Measurements from ENCODE around the gene TMEM59L. TPM values are rescaled to one million over a fixed set of nuclear protein-coding genes. Genes with fewer than 3 reads are reported as not detected.
A peak's percentile ranks its signal among the peaks of the same experiment; 100 is the strongest.

The TMEM59L gene
- total and polyA plus RNA-seq, 2 of the 4 experiments (the other 2 are of a cell fraction): under 0.01 to 5.9 TPM

- Histone ChIP-seq H2AK5ac (ENCODE audit: low read depth, low read length) (no peak overlapping the region), H3K4me3 (ENCODE audit: insufficient read depth, low read depth, low read length) (no peak overlapping the region), H2BK15ac (ENCODE audit: low read depth, low read length) (no peak overlapping the region), H2AK9ac (replicated peaks; ENCODE audit: low read depth, low read length, poor library complexity) (no peak overlapping the region), H2BK120ac (ENCODE audit: low read depth, low read length) (no peak overlapping the region), H3K9ac (ENCODE audit: low read depth, low read length) (no peak overlapping the region), H3K4ac (ENCODE audit: low read depth, low read length) (no peak overlapping the region), H3K23ac (ENCODE audit: low read depth, low read length) (no peak overlapping the region), H3K9me1 (ENCODE audit: insufficient read depth, low read length) (no peaks in the 10 kb centered on the region), H4K8ac (ENCODE audit: low read depth in 2 of 2, low read length in 2 of 2) (no peak overlapping the region), H4K20me1 (ENCODE audit: insufficient read depth, low read length) (no peaks in the 10 kb centered on the region; the same call in 1 of the 2 replicates), H2BK20ac (ENCODE audit: low read depth, low read length) (no peak overlapping the region), H3K27me3 (ENCODE audit: control insufficient read depth, insufficient read depth, low read length) (peaks cover 50% of the 10 kb centered on the region), H3K56ac (ENCODE audit: extremely low read depth, insufficient read depth, low read length) (no peak overlapping the region), H4K5ac (ENCODE audit: low read depth, low read length) (no peak overlapping the region), H3K79me1 (ENCODE audit: low read depth in 1 of 2, low read length in 2 of 2) (no peaks in the 10 kb centered on the region), H2BK5ac (ENCODE audit: low read depth, low read length, poor library complexity, severe bottlenecking) (no peak overlapping the region), H3K4me2 (ENCODE audit: low read depth, low read length) (peak overlapping the region; percentile 91; the same call in 1 of the 2 replicates), H2AFZ (replicated peaks; ENCODE audit: low read length, poor library complexity) (no peak overlapping the region), H3K4me1 (ENCODE audit: control insufficient read depth, insufficient read depth, low read length) (peaks cover 7% of the 10 kb centered on the region; the same call in 1 of the 2 replicates), H3K36me3 (ENCODE audit: control insufficient read depth, insufficient read depth, low read length) (no peaks in the 10 kb centered on the region), H3K27ac (ENCODE audit: insufficient read depth, low read length) (no peak overlapping the region), H3K14ac (replicated peaks; ENCODE audit: low read depth, low read length) (no peak overlapping the region), H4K91ac (ENCODE audit: insufficient read depth, low read depth, low read length) (no peak overlapping the region), H3K9me3 (ENCODE audit: control insufficient read depth, insufficient read depth, low read length) (peaks cover 4% of the 10 kb centered on the region; the same call in 1 of the 2 replicates), H3K18ac (ENCODE audit: low read depth, low read length) (no peak overlapping the region)
- in situ Hi-C loops (cut with MboI; ENCODE audit: low sequenced_read_pairs): no loop called here
- ChIA-PET CTCF (no interaction called here), POLR2A (ENCODE audit: unreplicated experiment) (no interaction called here)
- BruUV-seq (replicated peaks): no TSS peak
- TF ChIP-seq RCOR1 (IDR thresholded peaks at IDR 0.05; ENCODE audit: insufficient replicate concordance, low read length) (no peak), RFX5 (IDR thresholded peaks at IDR 0.05; ENCODE audit: low read depth, low read length) (no peak), MXI1 (IDR thresholded peaks at IDR 0.05; ENCODE audit: borderline replicate concordance, low read depth, low read length) (no peak), POLR2A (IDR thresholded peaks at IDR 0.05; ENCODE audit: low read depth, low read length) (no peak), NFE2L2 (IDR thresholded peaks at IDR 0.05; ENCODE audit: low read depth, low read length) (no peak), CTCF (conservative IDR thresholded peaks at IDR 0.05; ENCODE audit: low read depth, low read length) (no peak), RAD21 (IDR thresholded peaks at IDR 0.05; ENCODE audit: low read length) (no peak), BHLHE40 (IDR thresholded peaks at IDR 0.05; ENCODE audit: low read depth, low read length) (no peak), USF2 (IDR thresholded peaks at IDR 0.05; ENCODE audit: low read depth, low read length) (no peak), FOS (IDR thresholded peaks at IDR 0.05; ENCODE audit: low read depth, low read length) (no peak), CHD1 (IDR thresholded peaks at IDR 0.05; ENCODE audit: low read depth, low read length) (no peak), MAFK (IDR thresholded peaks at IDR 0.05; ENCODE audit: low read depth, low read length) (no peak), ELK1 (IDR thresholded peaks at IDR 0.05; ENCODE audit: borderline replicate concordance, low read depth, low read length) (no peak), SMC3 (IDR thresholded peaks at IDR 0.05; ENCODE audit: low read depth, low read length) (no peak), CEBPB (IDR thresholded peaks at IDR 0.05; ENCODE audit: low read depth, low read length) (no peak), MAZ (IDR thresholded peaks at IDR 0.05; ENCODE audit: borderline replicate concordance, low read depth, low read length) (no peak)
- no peak for ATAC-seq (ENCODE audit: low read depth)
- WGBS, 2 experiments (ENCODE audit: extremely low coverage in 2 of 2, insufficient read length in 1 of 2): 40% methylated on average over 8 of the region's 23 CpGs; no CpG with 5 or more reads in 1 of the 2 experiments
- dilution Hi-C loops (cut with HindIII; ENCODE audit: low sequenced_read_pairs, unreplicated experiment): no loop called here
- DNase-seq: no peak
- intact Hi-C loops (cut with micrococcal nuclease): no loop called here
These were observed 1.0 kb downstream of the TMEM59L start for GRCh38 chr19:18613589-18614234.

Measured in IMR-90 (cell line).